ENCODE data around the gene NSG2.
"Not testable (repeated sequence)": the region's sequence is repeated elsewhere in the genome, so short reads cannot be mapped to it uniquely, and the experiment has no call there.

NSG2 gene

GRCh38 chr5:174045470-174046025 lies at the start of gene NSG2:
TSS of gene NSG2 (plus strand) at chr5:174045706. CDS start at chr5:174046756, 1,050 bp downstream.
- DNase-seq, result peak; percentile 67

- DNase-seq, result no peak
These were observed 48.2 kb upstream of the NSG2 start for GRCh38 chr5:173997331-173997730.

GRCh38 chr5:173998531-173998930 lies 47.0 kb upstream of the NSG2 start:
- no peak for DNase-seq

GRCh38 chr5:174000076-174000475 lies 45.4 kb upstream of the NSG2 start:
- no peak for DNase-seq

- DNase-seq, result no peak
These were observed 41.7 kb upstream of the NSG2 start for GRCh38 chr5:174003795-174004194.

GRCh38 chr5:174008922-174009321 lies 36.6 kb upstream of the NSG2 start:
- DNase-seq, result no peak

GRCh38 chr5:174010365-174010764 lies 35.1 kb upstream of the NSG2 start:
- no peak for DNase-seq

GRCh38 chr5:174011441-174011840 lies 34.1 kb upstream of the NSG2 start:
- no peak for DNase-seq

GRCh38 chr5:174020069-174020927 lies 25.2 kb upstream of the NSG2 start:
- DNase-seq, result not testable (repeated sequence)

- DNase-seq, result no peak
These were observed 24.6 kb upstream of the NSG2 start for GRCh38 chr5:174020928-174021304.

GRCh38 chr5:174022384-174023095 lies 23.0 kb upstream of the NSG2 start:
- DNase-seq, result no peak

- DNase-seq, result no peak
These were observed 15.2 kb upstream of the NSG2 start for GRCh38 chr5:174030286-174030685.

- no peak for DNase-seq
These were observed 846 bp upstream of the NSG2 start for GRCh38 chr5:174044466-174045254.

- no peak for DNase-seq
These were observed 1.1 kb downstream of the NSG2 start for GRCh38 chr5:174046558-174046957.

GRCh38 chr5:174047472-174048099 lies 2.1 kb downstream of the NSG2 start:
- no peak for DNase-seq

- no peak for DNase-seq
These were observed 7.1 kb downstream of the NSG2 start for GRCh38 chr5:174052636-174053035.

GRCh38 chr5:174053905-174054304 lies 8.4 kb downstream of the NSG2 start:
- DNase-seq, result no peak

GRCh38 chr5:174056064-174056847 lies 10.8 kb downstream of the NSG2 start:
- no peak for DNase-seq

GRCh38 chr5:174057206-174057605 lies 11.7 kb downstream of the NSG2 start:
- no peak for DNase-seq

- DNase-seq, result no peak
These were observed 13.1 kb downstream of the NSG2 start for GRCh38 chr5:174058433-174059122.

- DNase-seq, result no peak
These were observed 13.7 kb downstream of the NSG2 start for GRCh38 chr5:174059247-174059646.

Data from NCI-H2171 (cell line).